Ovary (tissue), 3 donors: Measurements from ENCODE around the gene THAP4.

ENCODE experiments used
- CTCF ChIP-seq, 3 donors: fragments of 450-650 bp in 2 of 3; fragments of 200-600 bp in 1 of 3; IDR thresholded peaks; one replicate each; pipeline versions ENCODE4 v1.5.1 to v1.8.0; 2016 to 2022; ENCODE audit warnings: antibody characterized with exemption in 3 of 3, mild to moderate bottlenecking in 1 of 3
- EP300 ChIP-seq: sonication (generic); formaldehyde crosslinking; IDR thresholded peaks from one replicate; pipeline ENCODE4 v1.6.1; 2017; ENCODE audit warnings: antibody characterized with exemption
- POLR2A ChIP-seq: fragments of 450-650 bp; IDR thresholded peaks from one replicate; pipeline ENCODE4 v1.6.1; 2017; ENCODE audit warnings: antibody characterized with exemption, mild to moderate bottlenecking, moderate library complexity
- donor health status: DM: no; HTN: no; CAD: no.

GRCh38 chr2:241652142-241652541, 15.2 kb upstream of the THAP4 start:
- TF ChIP-seq POLR2A: no peak
- no peak for TF ChIP-seq CTCF (IDR thresholded peaks at IDR 0.05)
- no peak for TF ChIP-seq EP300
